ENCODE data around the gene SIX4. TPM values are rescaled to one million over a fixed set of nuclear protein-coding genes. Genes with fewer than 3 reads are reported as not detected.
A peak's percentile ranks its signal among the peaks of the same experiment; 100 is the strongest.

Gene SIX4
- 4.0 and 16.3 TPM in 2 replicates for total RNA-seq (ENCODE audit: low replicate concordance)

GRCh38 chr14:60723907-60724618, at the start of gene SIX4:
Gene SIX4 (minus strand): TSS chr14:60724351. CDS start chr14:60724074, 277 bp downstream.
- DNase-seq (ENCODE audit: low read depth) = peak; percentile 80
- peak within 1 kb of the TSS; percentile 89 for H3K4me3 ChIP-seq (ENCODE audit: low read depth, low read length)
- no peak for TF ChIP-seq CTCF (IDR thresholded peaks at IDR 0.05; ENCODE audit: insufficient read depth, low read length)

- TF ChIP-seq CTCF (IDR thresholded peaks at IDR 0.05; ENCODE audit: insufficient read depth, low read length) = no peak
- no peak overlapping the region for H3K4me3 ChIP-seq (ENCODE audit: low read depth, low read length)
- DNase-seq (ENCODE audit: low read depth) = no peak
Measured at GRCh38 chr14:60773558-60773957, 49.4 kb upstream of the SIX4 start.

GRCh38 chr14:60771117-60771516, 47.0 kb upstream of the SIX4 start:
- TF ChIP-seq CTCF (IDR thresholded peaks at IDR 0.05; ENCODE audit: insufficient read depth, low read length) = no peak
- DNase-seq (ENCODE audit: low read depth) = no peak
- H3K4me3 ChIP-seq (ENCODE audit: low read depth, low read length) = no peak overlapping the region

- TF ChIP-seq CTCF (IDR thresholded peaks at IDR 0.05; ENCODE audit: insufficient read depth, low read length) = no peak
- no peak for DNase-seq (ENCODE audit: low read depth)
Measured at GRCh38 chr14:60768602-60769001, 44.5 kb upstream of the SIX4 start.

GRCh38 chr14:60760644-60761364, 36.7 kb upstream of the SIX4 start:
- no peak overlapping the region for H3K4me3 ChIP-seq (ENCODE audit: low read depth, low read length)
- TF ChIP-seq CTCF (IDR thresholded peaks at IDR 0.05; ENCODE audit: insufficient read depth, low read length) = no peak
- no peak for DNase-seq (ENCODE audit: low read depth)

More at GRCh38 chr14:60768602-60769001, 44.5 kb upstream of the SIX4 start:
- H3K4me3 ChIP-seq (ENCODE audit: low read depth, low read length) = no peak overlapping the region

GRCh38 chr14:60760209-60760608, 36.1 kb upstream of the SIX4 start:
- no peak for DNase-seq (ENCODE audit: low read depth)
- no peak overlapping the region for H3K4me3 ChIP-seq (ENCODE audit: low read depth, low read length)
- no peak for TF ChIP-seq CTCF (IDR thresholded peaks at IDR 0.05; ENCODE audit: insufficient read depth, low read length)
